Uterus (tissue), 2 donors: ENCODE data around the gene SUGP2.

Experiments used
- POLR2A ChIP-seq, 2 donors: fragments of 450-650 bp; IDR thresholded peaks; one replicate each; pipeline ENCODE4 v1.6.1; 2016; ENCODE audit warnings: antibody characterized with exemption in 2 of 2, mild to moderate bottlenecking in 1 of 2, moderate library complexity in 1 of 2
- TF ChIP-seq, protein P1 (sequence below), 4 experiments: fragments of 200-600 bp in 2 of 4; fragments of 450-650 bp in 2 of 4; sonication (generic) in 2 of 4; IDR thresholded peaks; one replicate each; pipeline ENCODE4 v1.5.1; 2016 to 2019; ENCODE audit warnings: antibody characterized with exemption in 4 of 4, mild to moderate bottlenecking in 2 of 4, moderate library complexity in 1 of 4

DNA sequence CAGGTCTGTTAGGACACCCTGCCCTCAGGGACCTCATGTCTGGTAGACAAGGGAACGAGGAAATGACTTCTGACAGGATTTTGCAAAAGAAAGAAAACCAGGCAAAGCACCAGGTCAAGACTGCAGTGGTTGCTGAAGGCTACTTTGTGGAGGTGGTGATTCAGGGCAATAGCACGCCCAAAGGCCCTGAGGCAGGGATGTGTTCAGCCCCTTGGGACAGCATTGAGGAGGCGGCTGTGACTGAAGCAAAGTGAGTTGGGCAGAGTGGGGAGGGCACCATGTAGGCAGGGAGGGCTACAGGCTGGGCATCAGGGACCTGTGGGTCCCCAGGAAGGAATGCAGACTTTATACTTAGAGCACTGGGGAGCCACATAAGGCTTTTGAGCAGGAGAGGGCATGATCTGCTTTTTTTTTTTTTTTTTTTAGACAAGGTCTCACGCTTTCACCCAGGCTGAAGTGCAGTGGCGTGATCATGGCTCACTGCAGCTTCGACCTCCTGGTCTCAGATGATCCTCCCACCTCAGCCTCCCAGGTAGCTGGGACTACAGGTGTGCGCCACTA lies 81.5 kb downstream of the SUGP2 start:
- TF ChIP-seq, protein P1, sequence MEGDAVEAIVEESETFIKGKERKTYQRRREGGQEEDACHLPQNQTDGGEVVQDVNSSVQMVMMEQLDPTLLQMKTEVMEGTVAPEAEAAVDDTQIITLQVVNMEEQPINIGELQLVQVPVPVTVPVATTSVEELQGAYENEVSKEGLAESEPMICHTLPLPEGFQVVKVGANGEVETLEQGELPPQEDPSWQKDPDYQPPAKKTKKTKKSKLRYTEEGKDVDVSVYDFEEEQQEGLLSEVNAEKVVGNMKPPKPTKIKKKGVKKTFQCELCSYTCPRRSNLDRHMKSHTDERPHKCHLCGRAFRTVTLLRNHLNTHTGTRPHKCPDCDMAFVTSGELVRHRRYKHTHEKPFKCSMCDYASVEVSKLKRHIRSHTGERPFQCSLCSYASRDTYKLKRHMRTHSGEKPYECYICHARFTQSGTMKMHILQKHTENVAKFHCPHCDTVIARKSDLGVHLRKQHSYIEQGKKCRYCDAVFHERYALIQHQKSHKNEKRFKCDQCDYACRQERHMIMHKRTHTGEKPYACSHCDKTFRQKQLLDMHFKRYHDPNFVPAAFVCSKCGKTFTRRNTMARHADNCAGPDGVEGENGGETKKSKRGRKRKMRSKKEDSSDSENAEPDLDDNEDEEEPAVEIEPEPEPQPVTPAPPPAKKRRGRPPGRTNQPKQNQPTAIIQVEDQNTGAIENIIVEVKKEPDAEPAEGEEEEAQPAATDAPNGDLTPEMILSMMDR (IDR thresholded peaks at IDR 0.05) = no peak
- no peak for TF ChIP-seq POLR2A (IDR thresholded peaks at IDR 0.05)
